HepG2 (cell line): Measurements from ENCODE around the gene NPPB. TPM values are rescaled to one million over a fixed set of nuclear protein-coding genes. Genes with fewer than 3 reads are reported as not detected.

Experiments
- ARNTL ChIP-seq: sonication (generic); formaldehyde crosslinking; IDR thresholded peaks from 2 replicates; pipeline ENCODE4 v1.4.0; 2020; ENCODE audit warnings: mild to moderate bottlenecking, missing genetic modification reagents
- ATF6 ChIP-seq: sonication (generic); formaldehyde crosslinking; conservative IDR thresholded peaks from 2 replicates; pipeline ENCODE4 v1.4.0; 2020; ENCODE audit warnings: missing genetic modification reagents
- ATF7 ChIP-seq, 2 experiments: fragments of 450-650 bp in 1 of 2; sonication (generic) in 1 of 2; formaldehyde crosslinking in 1 of 2; IDR thresholded peaks; 2 replicates each; pipeline versions ENCODE4 v1.4.0 to v1.6.1; 2016 to 2020; ENCODE audit warnings: antibody characterized with exemption in 1 of 2, mild to moderate bottlenecking in 1 of 2, missing genetic modification reagents in 1 of 2
- E2F1 ChIP-seq: sonication (generic); formaldehyde crosslinking; IDR thresholded peaks from 2 replicates; pipeline ENCODE4 v1.5.0; 2020; ENCODE audit warnings: missing genetic modification reagents
- ETV6 ChIP-seq: sonication (generic); formaldehyde crosslinking; conservative IDR thresholded peaks from 2 replicates; pipeline ENCODE4 v1.4.0; 2020; ENCODE audit warnings: missing genetic modification reagents
- HMGA1 ChIP-seq: sonication (generic); formaldehyde crosslinking; conservative IDR thresholded peaks from 2 replicates; pipeline ENCODE4 v1.4.0; 2020; ENCODE audit warnings: missing genetic modification reagents
- KDM5A ChIP-seq: fragments of 200-600 bp; sonication (generic); IDR thresholded peaks from 2 replicates; pipeline ENCODE4 v1.7.0; 2018; ENCODE audit warnings: antibody characterized with exemption, mild to moderate bottlenecking, low read length, borderline replicate concordance
- MEIS1 ChIP-seq: sonication (generic); formaldehyde crosslinking; IDR thresholded peaks from 2 replicates; pipeline ENCODE4 v1.9.0; 2021; ENCODE audit warnings: mild to moderate bottlenecking, missing genetic modification reagents, moderate library complexity, borderline replicate concordance
- MXD1 ChIP-seq: sonication (generic); formaldehyde crosslinking; IDR thresholded peaks from 2 replicates; pipeline ENCODE4 v1.4.0; 2020; ENCODE audit warnings: mild to moderate bottlenecking, missing genetic modification reagents
- NAIF1 ChIP-seq: sonication (generic); formaldehyde crosslinking; IDR thresholded peaks from 2 replicates; pipeline ENCODE4 v1.5.0; 2020; ENCODE audit warnings: mild to moderate bottlenecking, missing genetic modification reagents, borderline replicate concordance
- NCOR1 ChIP-seq: fragments of 200-600 bp; sonication (generic); IDR thresholded peaks from 2 replicates; pipeline ENCODE4 v1.7.0; 2017; ENCODE audit warnings: antibody characterized with exemption, low read length, borderline replicate concordance
- RFX1 ChIP-seq: fragments of 450-650 bp; IDR thresholded peaks from 2 replicates; pipeline ENCODE4 v1.6.1; 2017
- SNAPC5 ChIP-seq: sonication (generic); formaldehyde crosslinking; IDR thresholded peaks from 2 replicates; pipeline ENCODE4 v1.8.1; 2023; ENCODE audit warnings: mild to moderate bottlenecking, missing genetic modification reagents, borderline replicate concordance
- SOX6 ChIP-seq, 2 experiments: fragments of 450-650 bp in 1 of 2; sonication (generic) in 1 of 2; formaldehyde crosslinking in 1 of 2; IDR thresholded peaks; 2 replicates each; pipeline versions ENCODE4 v1.4.0 to v1.6.1; 2017 to 2020; ENCODE audit warnings: antibody characterized with exemption in 1 of 2, mild to moderate bottlenecking in 1 of 2, missing genetic modification reagents in 1 of 2
- TMF1 ChIP-seq: sonication (generic); formaldehyde crosslinking; IDR thresholded peaks from 2 replicates; pipeline ENCODE4 v1.8.1; 2022; ENCODE audit warnings: low read depth, missing genetic modification reagents
- XRCC5 ChIP-seq: fragments of 200-400 bp; formaldehyde crosslinking; optimal IDR thresholded peaks from 2 replicates; pipeline ENCODE3; 2017; ENCODE audit warnings: mild to moderate bottlenecking, low read length
- ZBTB34 ChIP-seq: sonication (generic); formaldehyde crosslinking; IDR thresholded peaks from 2 replicates; pipeline ENCODE4 v1.8.0; 2022; ENCODE audit warnings: mild to moderate bottlenecking, missing genetic modification reagents
- ZMAT3 ChIP-seq: sonication (generic); formaldehyde crosslinking; conservative IDR thresholded peaks from 2 replicates; pipeline ENCODE4 v1.7.0; 2021; ENCODE audit warnings: missing genetic modification reagents
- ZMYM3 ChIP-seq: sonication (generic); formaldehyde crosslinking; IDR thresholded peaks from 2 replicates; pipeline ENCODE4 v1.5.1; 2020; ENCODE audit warnings: mild to moderate bottlenecking, missing genetic modification reagents
- ZNF296 ChIP-seq: sonication (generic); formaldehyde crosslinking; conservative IDR thresholded peaks from 2 replicates; pipeline ENCODE4 v1.5.0; 2020; ENCODE audit warnings: mild to moderate bottlenecking, missing genetic modification reagents
- ZNF367 ChIP-seq: sonication (generic); formaldehyde crosslinking; IDR thresholded peaks from 2 replicates; pipeline ENCODE4 v1.4.0; 2020; ENCODE audit warnings: missing genetic modification reagents, borderline replicate concordance
- ZNF441 ChIP-seq: sonication (generic); formaldehyde crosslinking; IDR thresholded peaks from 2 replicates; pipeline ENCODE4 v1.7.0; 2021; ENCODE audit warnings: missing genetic modification reagents, borderline replicate concordance
- ZNF703 ChIP-seq: sonication (generic); formaldehyde crosslinking; IDR thresholded peaks from 2 replicates; pipeline ENCODE4 v1.5.1; 2020; ENCODE audit warnings: missing genetic modification reagents, mild to moderate bottlenecking, moderate library complexity, borderline replicate concordance
- polyA plus RNA-seq, 8 experiments: library from polyadenylated mRNA; depleted of rRNA in 3 of 8; stranded (reverse) in 7 of 8; unstranded in 1 of 8; fragments of >200 nt; fragmentation: Illumina TruSeq in 4 of 8; extraction: Trizol in 4 of 8; gene quantifications; 2 replicates each; pipeline versions ENCODE4 v1.2.1 to v1.2.3, GENCODE V29; 2011 to 2016; ENCODE audit warnings: low read depth in 4 of 8, missing spikeins in 1 of 8, mixed read lengths in 1 of 8; ENCODE audit not compliant: insufficient read depth in 1 of 8
- total RNA-seq, 5 experiments: library from RNA; depleted of rRNA; stranded (reverse); fragments of >200 nt; fragmentation: Illumina TruSeq; extraction: Trizol; gene quantifications; 2 replicates each; pipeline ENCODE4 v1.2.3, GENCODE V29; 2016; ENCODE audit warnings: low read depth in 1 of 5

The NPPB gene
- total and polyA plus RNA-seq, 2 of the 13 experiments (the other 11 are each of a cell fraction or from before 2014, with no cell fraction given) = 1.9 TPM; not detected in 1

GRCh38 chr1:11898831-11899467, 40.2 kb upstream of the NPPB start (continued):
- TF ChIP-seq ATF6 (CRISPR knock-in tag) (no peak), NAIF1 (CRISPR knock-in tag) (no peak), SNAPC5 (CRISPR knock-in tag) (no peak), ZNF703 (CRISPR knock-in tag) (no peak), ZBTB34 (CRISPR knock-in tag) (no peak), HMGA1 (CRISPR knock-in tag) (no peak), ZMAT3 (0 out of 2 replicates have a peak, but pooled peaks have one; percentile 55), TMF1 (no peak), E2F1 (no peak), ETV6 (no peak), SOX6 (IDR thresholded peaks at IDR 0.05) (no peak), SOX6 (CRISPR knock-in tag; IDR thresholded peaks at IDR 0.05) (no peak), ZNF296 (CRISPR knock-in tag) (no peak), XRCC5 (no peak), ATF7 (IDR thresholded peaks at IDR 0.05) (no peak), ATF7 (CRISPR knock-in tag; IDR thresholded peaks at IDR 0.05) (no peak), MEIS1 (CRISPR knock-in tag) (no peak), ARNTL (CRISPR knock-in tag) (0 out of 2 replicates have a peak, but pooled peaks have one; percentile 27), ZMYM3 (CRISPR knock-in tag) (no peak), KDM5A (no peak), MXD1 (CRISPR knock-in tag) (no peak), ZNF367 (CRISPR knock-in tag) (no peak), ZNF441 (no peak), NCOR1 (no peak), RFX1 (no peak)
